Liver (tissue), 9 donors: ENCODE results near the gene SH3GL1. TPM values are rescaled to one million over a fixed set of nuclear protein-coding genes. Genes with fewer than 3 reads are reported as not detected.

Experiments
- DNase-seq: peaks from one replicate; pipeline ENCODE4 v3.0.0-alpha.2; 2017; ENCODE audit warnings: low spot score
- H3K27ac ChIP-seq, 2 donors: one replicate each; pipeline ENCODE4 v1.7.0; 2013; ENCODE audit warnings: inconsistent platforms in 2 of 2, low read length in 2 of 2, control low read depth in 1 of 2, low read depth in 1 of 2, mild to moderate bottlenecking in 1 of 2
- H3K27me3 ChIP-seq, 4 donors: one replicate each; pipeline versions ENCODE4 v1.6.1 to v1.7.0; 2013; ENCODE audit warnings: low read length in 3 of 4, inconsistent platforms in 1 of 4, mild to moderate bottlenecking in 1 of 4, moderate library complexity in 1 of 4; ENCODE audit not compliant: control insufficient read depth in 4 of 4, insufficient read depth in 4 of 4
- H3K36me3 ChIP-seq, 4 donors: one replicate each; pipeline versions ENCODE4 v1.6.1 to v1.7.0; 2013; ENCODE audit warnings: low read length in 3 of 4, mild to moderate bottlenecking in 3 of 4, low read depth in 1 of 4, moderate library complexity in 1 of 4; ENCODE audit not compliant: control insufficient read depth in 4 of 4, insufficient read depth in 3 of 4
- H3K4me1 ChIP-seq, 4 donors: one replicate each; pipeline versions ENCODE4 v1.6.1 to v1.7.0; 2013; ENCODE audit warnings: low read length in 3 of 4, mild to moderate bottlenecking in 3 of 4, moderate library complexity in 1 of 4; ENCODE audit not compliant: control insufficient read depth in 4 of 4, insufficient read depth in 4 of 4
- H3K4me3 ChIP-seq, 3 donors: one replicate each; pipeline versions ENCODE4 v1.6.1 to v1.7.0; 2013; ENCODE audit warnings: low read length in 3 of 3, control low read depth in 1 of 3, low read depth in 1 of 3, mild to moderate bottlenecking in 1 of 3
- H3K9ac ChIP-seq, 2 donors: one replicate each; pipeline ENCODE4 v1.7.0; 2013; ENCODE audit warnings: low read length in 2 of 2, mild to moderate bottlenecking in 2 of 2, moderate library complexity in 2 of 2, control low read depth in 1 of 2, low read depth in 1 of 2
- H3K9me3 ChIP-seq, 4 donors: one replicate each; pipeline versions ENCODE4 v1.6.1 to v1.7.0; 2013; ENCODE audit warnings: low read length in 3 of 4; ENCODE audit not compliant: control insufficient read depth in 4 of 4
- ATF3 ChIP-seq: IDR thresholded peaks from 2 replicates; pipeline ENCODE4 v1.6.1; 2016; ENCODE audit warnings: antibody characterized with exemption
- CTCF ChIP-seq: fragments of 150-350 bp; IDR thresholded peaks from 2 replicates; pipeline ENCODE4 v1.5.1; 2017; ENCODE audit warnings: improper control_type of control experiment, low read depth, low read length; ENCODE audit not compliant: missing input control
- EGR1 ChIP-seq, 2 donors: IDR thresholded peaks; 2 replicates each; pipeline ENCODE4 v1.6.1; 2016 to 2018; ENCODE audit warnings: antibody characterized with exemption in 2 of 2, low read depth in 2 of 2
- FOXA1 ChIP-seq: IDR thresholded peaks from 2 replicates; pipeline ENCODE4 v1.6.1; 2016; ENCODE audit warnings: antibody characterized with exemption
- FOXA2 ChIP-seq: IDR thresholded peaks from 2 replicates; pipeline ENCODE4 v1.6.1; 2016; ENCODE audit warnings: antibody characterized with exemption
- GABPA ChIP-seq, 2 donors: IDR thresholded peaks in 1 of 2; conservative IDR thresholded peaks in 1 of 2; 2 replicates each; pipeline ENCODE4 v1.6.1; 2016; ENCODE audit warnings: antibody characterized with exemption in 2 of 2, mild to moderate bottlenecking in 1 of 2, moderate library complexity in 1 of 2
- HNF4A ChIP-seq, 2 donors: conservative IDR thresholded peaks; 2 replicates each; pipeline ENCODE4 v1.6.1; 2016; ENCODE audit warnings: antibody characterized with exemption in 2 of 2, mild to moderate bottlenecking in 2 of 2
- HNF4G ChIP-seq: IDR thresholded peaks from 2 replicates; pipeline ENCODE4 v1.6.1; 2016; ENCODE audit warnings: antibody characterized with exemption
- JUND ChIP-seq, 2 donors: IDR thresholded peaks; 2 replicates each; pipeline ENCODE4 v1.6.1; 2016; ENCODE audit warnings: antibody characterized with exemption in 2 of 2
- MAX ChIP-seq: IDR thresholded peaks from 2 replicates; pipeline ENCODE4 v1.6.1; 2016; ENCODE audit warnings: antibody characterized with exemption
- NR2F2 ChIP-seq: IDR thresholded peaks from 2 replicates; pipeline ENCODE4 v1.6.1; 2016; ENCODE audit warnings: antibody characterized with exemption
- RAD21 ChIP-seq, 2 donors: IDR thresholded peaks; 2 replicates each; pipeline ENCODE4 v1.6.1; 2016; ENCODE audit warnings: antibody characterized with exemption in 2 of 2, mild to moderate bottlenecking in 2 of 2
- REST ChIP-seq: IDR thresholded peaks from 2 replicates; pipeline ENCODE4 v1.6.1; 2016; ENCODE audit warnings: antibody characterized with exemption, mild to moderate bottlenecking
- RXRA ChIP-seq, 2 donors: IDR thresholded peaks; 2 replicates each; pipeline ENCODE4 v1.6.1; 2017 to 2018; ENCODE audit warnings: antibody characterized with exemption in 2 of 2, mild to moderate bottlenecking in 1 of 2
- SP1 ChIP-seq: IDR thresholded peaks from 2 replicates; pipeline ENCODE4 v1.6.1; 2018; ENCODE audit warnings: antibody characterized with exemption, mild to moderate bottlenecking
- TAF1 ChIP-seq: conservative IDR thresholded peaks from 2 replicates; pipeline ENCODE4 v1.6.1; 2016; ENCODE audit warnings: antibody characterized with exemption, mild to moderate bottlenecking
- YY1 ChIP-seq: IDR thresholded peaks from 2 replicates; pipeline ENCODE4 v1.6.1; 2016; ENCODE audit warnings: antibody characterized with exemption, mild to moderate bottlenecking
- ZBTB33 ChIP-seq: IDR thresholded peaks from 2 replicates; pipeline ENCODE4 v1.6.1; 2016; ENCODE audit warnings: antibody characterized with exemption
- WGBS: extraction: QIAGEN DNeasy Blood & Tissue Kit; methylation state at CpG from one replicate; pipeline ENCODE4 v1.1.7; 2013; 5-methylcytosine and 5-hydroxymethylcytosine counted together
- polyA plus RNA-seq, 2 donors: library from polyadenylated mRNA; stranded (reverse) in 1 of 2; unstranded in 1 of 2; fragments of 200-250 nt in 1 of 2; fragments of >200 nt in 1 of 2; fragmentation: Nextera tagmentation in 1 of 2; extraction: Ambion mirVana in 1 of 2; gene quantifications; one replicate each; pipeline versions ENCODE4 v1.2.1 to v1.2.3, GENCODE V29; 2013 to 2015
- total RNA-seq, 2 donors: library from RNA; depleted of rRNA; stranded (reverse); fragments of >200 nt; gene quantifications; one replicate each; pipeline ENCODE4 v1.2.3, GENCODE V29; 2014
- donor health status: healthy.
- donor health status: healthy.
- donor health status: healthy.
- donor health status: healthy.
- donor health status: healthy.

The SH3GL1 gene
- total and polyA plus RNA-seq, 4 donors, result 16.5 to 27.8 (median 18.2) TPM

- H3K27ac ChIP-seq, result peak overlapping the region; percentile 80 to 83
- H3K4me3 ChIP-seq, result no peak overlapping the region
- peaks cover 19 to 61% (median 40%) of the 10 kb centered on the region in 4 donors for H3K4me1 ChIP-seq
- TF ChIP-seq YY1, result peak; percentile 20
- peak in 1 of 2 donors; percentile 45 for TF ChIP-seq GABPA (IDR thresholded peaks at IDR 0.05 in 1 of 2, conservative IDR thresholded peaks at IDR 0.05 in 1 of 2)
- no peak for TF ChIP-seq NR2F2
- no peak for TF ChIP-seq REST
- no peak for TF ChIP-seq ATF3
- peak; percentile 45 to 71 for TF ChIP-seq HNF4A (conservative IDR thresholded peaks at IDR 0.05)
- no peak for TF ChIP-seq MAX
- peak; percentile 15 for TF ChIP-seq FOXA2
- peak; percentile 17 to 79 for TF ChIP-seq RXRA (IDR thresholded peaks at IDR 0.05)
- peak in 1 of 2 donors; percentile 24 for TF ChIP-seq JUND (IDR thresholded peaks at IDR 0.05)
- peak; percentile 22 to 44 for TF ChIP-seq RAD21 (IDR thresholded peaks at IDR 0.05)
- TF ChIP-seq HNF4G, result no peak
- peak; percentile 33 for TF ChIP-seq SP1
- peak; percentile 75 to 94 for TF ChIP-seq EGR1 (IDR thresholded peaks at IDR 0.05; ENCODE audit: low read depth in 2 of 2)
- H3K27me3 ChIP-seq, result no peaks in the 10 kb centered on the region
- H3K9ac ChIP-seq, result no peak overlapping the region
- no peak for DNase-seq
- H3K36me3 ChIP-seq, result peaks cover 0 to 5% (median 1%) of the 10 kb centered on the region in 4 donors
- WGBS, result 47% methylated on average over 20 of the region's 20 CpGs
- H3K9me3 ChIP-seq, result no peaks in the 10 kb centered on the region
Observed at GRCh38 chr19:4379383-4380253, 20.7 kb downstream of the SH3GL1 start.

- H3K9me3 ChIP-seq, result no peaks in the 10 kb centered on the region
- TF ChIP-seq TAF1 (no peak), YY1 (no peak), JUND (IDR thresholded peaks at IDR 0.05) (no peak), HNF4G (no peak), NR2F2 (no peak), FOXA1 (no peak), ZBTB33 (no peak), MAX (no peak), HNF4A (conservative IDR thresholded peaks at IDR 0.05) (no peak), SP1 (no peak), CTCF (no peak), RXRA (IDR thresholded peaks at IDR 0.05) (no peak), EGR1 (IDR thresholded peaks at IDR 0.05; ENCODE audit: low read depth in 2 of 2) (no peak), GABPA (IDR thresholded peaks at IDR 0.05 in 1 of 2, conservative IDR thresholded peaks at IDR 0.05 in 1 of 2) (no peak), RAD21 (IDR thresholded peaks at IDR 0.05) (no peak), REST (no peak)
- peaks cover 0 to 3% (median 1%) of the 10 kb centered on the region in 4 donors for H3K36me3 ChIP-seq
- no peak overlapping the region for H3K9ac ChIP-seq
- DNase-seq, result no peak
- H3K4me3 ChIP-seq, result no peak overlapping the region
- H3K27ac ChIP-seq, result peak overlapping the region; percentile 80 to 83
- H3K27me3 ChIP-seq, result no peaks in the 10 kb centered on the region
- 80% methylated on average over 11 of the region's 11 CpGs for WGBS
- H3K4me1 ChIP-seq, result peaks cover 25 to 64% (median 46%) of the 10 kb centered on the region in 4 donors
Observed at GRCh38 chr19:4378886-4379285, 21.5 kb downstream of the SH3GL1 start.
